Smooth muscle cell of bladder (primary cell): ENCODE data around the gene HSD11B2. TPM values are rescaled to one million over a fixed set of nuclear protein-coding genes. Genes with fewer than 3 reads are reported as not detected.

ENCODE experiments used
- total RNA-seq: library from RNA; depleted of rRNA; stranded (reverse); fragments of >200 nt; gene quantifications from 2 replicates; pipeline ENCODE4 v1.2.3, GENCODE V29; 2014

The HSD11B2 gene
- total RNA-seq: not detected in 2 replicates

GRCh38 chr16:67430977-67431774 lies at the start of gene HSD11B2:
TSS of gene HSD11B2 (plus strand) at chr16:67431121. CDS start at chr16:67431249, 128 bp downstream.

GRCh38 chr16:67393111-67393787 lies 37.7 kb upstream of the HSD11B2 start, which contains the start of gene TPPP3:
TSS of gene TPPP3 (minus strand) at chr16:67393498. CDS start at chr16:67391111, 2,387 bp downstream.

GRCh38 chr16:67415872-67416793 lies 14.8 kb upstream of the HSD11B2 start, which contains the start of gene ZDHHC1:
TSS of gene ZDHHC1 (minus strand) at chr16:67416477. CDS start at chr16:67407775, 8,702 bp downstream.

GRCh38 chr16:67480833-67481560 lies 50.1 kb downstream of the HSD11B2 start, which contains the start of gene ATP6V0D1:
TSS of gene ATP6V0D1 (minus strand) at chr16:67481157. CDS start at chr16:67481086, 71 bp downstream.

GRCh38 chr16:67483150-67483549 lies 52.2 kb downstream of the HSD11B2 start, which contains the start of gene AGRP:
TSS of gene AGRP (minus strand) at chr16:67483547. CDS start at chr16:67483398, 149 bp downstream.

Other genes with a start within 250 kb of the HSD11B2 start
- gene MATCAP1, start 247.2 kb upstream of the HSD11B2 start, total RNA-seq: 8.2 and 9.0 TPM in 2 replicates
- gene EXOC3L1, start 241.0 kb upstream of the HSD11B2 start, total RNA-seq: 0.09 TPM in 1 of 2 replicates, not detected in the other
- gene E2F4, start 239.0 kb upstream of the HSD11B2 start, total RNA-seq: 36.7 and 45.9 TPM in 2 replicates
- gene ELMO3, start 232.0 kb upstream of the HSD11B2 start, total RNA-seq: 0.28 TPM in 2 replicates
- gene TMEM208, start 204.0 kb upstream of the HSD11B2 start, total RNA-seq: 44.2 and 59.6 TPM in 2 replicates
- gene FHOD1, start 183.6 kb upstream of the HSD11B2 start, total RNA-seq: 5.0 and 5.3 TPM in 2 replicates
- 0.83 and 0.85 TPM in 2 replicates for gene SLC9A5, start 182.1 kb upstream of the HSD11B2 start, total RNA-seq
- 5.6 and 7.7 TPM in 2 replicates for gene PLEKHG4, start 151.6 kb upstream of the HSD11B2 start, total RNA-seq
- under 0.01 and 0.14 TPM in 2 replicates for gene KCTD19, start 104.4 kb upstream of the HSD11B2 start, total RNA-seq
- 0.14 TPM in 1 of 2 replicates, not detected in the other for gene LRRC36, start 104.3 kb upstream of the HSD11B2 start, total RNA-seq
- gene TPPP3, start 37.6 kb upstream of the HSD11B2 start, total RNA-seq: 0.92 and 1.00 TPM in 2 replicates
- 5.3 and 6.5 TPM in 2 replicates for gene ZDHHC1, start 14.6 kb upstream of the HSD11B2 start, total RNA-seq
- 94.4 and 95.9 TPM in 2 replicates for gene ATP6V0D1, start 50.0 kb downstream of the HSD11B2 start, total RNA-seq
- not detected in 2 replicates for gene AGRP, start 52.4 kb downstream of the HSD11B2 start, total RNA-seq
- 14.1 and 25.0 TPM in 2 replicates for gene RIPOR1, start 97.7 kb downstream of the HSD11B2 start, total RNA-seq
- 12.7 and 15.7 TPM in 2 replicates for gene CTCF, start 131.4 kb downstream of the HSD11B2 start, total RNA-seq
- gene CARMIL2, start 214.0 kb downstream of the HSD11B2 start, total RNA-seq: 0.14 and 0.28 TPM in 2 replicates
- 8.2 and 9.5 TPM in 2 replicates for gene ACD, start 229.1 kb downstream of the HSD11B2 start, total RNA-seq
- gene PARD6A, start 229.8 kb downstream of the HSD11B2 start, total RNA-seq: 0.43 and 0.65 TPM in 2 replicates
- gene ENKD1, start 235.6 kb downstream of the HSD11B2 start, total RNA-seq: 15.5 and 16.6 TPM in 2 replicates
- gene C16orf86, start 235.7 kb downstream of the HSD11B2 start, total RNA-seq: 5.7 and 6.0 TPM in 2 replicates